GM19099 (cell line): Measurements from ENCODE around the gene SARDH.

ENCODE experiments used
- POLR2A ChIP-seq: IDR thresholded peaks from 3 replicates; pipeline ENCODE4 v1.6.1; 2011; ENCODE audit warnings: low read depth; ENCODE audit not compliant: insufficient read length; ENCODE audit errors: extremely low read depth

The SARDH gene

GRCh38 chr9:133779516-133780403 lies 41.6 kb upstream of the SARDH start:
- TF ChIP-seq POLR2A: no peak

GRCh38 chr9:133779081-133779480 lies 40.9 kb upstream of the SARDH start:
- TF ChIP-seq POLR2A: no peak

GRCh38 chr9:133778336-133779013 lies 40.3 kb upstream of the SARDH start:
- TF ChIP-seq POLR2A: no peak

GRCh38 chr9:133777871-133778270 lies 39.7 kb upstream of the SARDH start:
- no peak for TF ChIP-seq POLR2A

- no peak for TF ChIP-seq POLR2A
These were observed 39.1 kb upstream of the SARDH start for GRCh38 chr9:133777068-133777791.

- TF ChIP-seq POLR2A: no peak
These were observed 38.1 kb upstream of the SARDH start for GRCh38 chr9:133775951-133776905.

GRCh38 chr9:133775291-133775690 lies 37.1 kb upstream of the SARDH start:
- TF ChIP-seq POLR2A: no peak

GRCh38 chr9:133774799-133775198 lies 36.6 kb upstream of the SARDH start:
- no peak for TF ChIP-seq POLR2A

GRCh38 chr9:133773889-133774655 lies 35.9 kb upstream of the SARDH start:
- TF ChIP-seq POLR2A: no peak

GRCh38 chr9:133772581-133772980 lies 34.4 kb upstream of the SARDH start:
- TF ChIP-seq POLR2A: no peak

GRCh38 chr9:133771486-133772482 lies 33.6 kb upstream of the SARDH start:
- no peak for TF ChIP-seq POLR2A

GRCh38 chr9:133770076-133770777 lies 32.1 kb upstream of the SARDH start:
- no peak for TF ChIP-seq POLR2A
